Measurements from ENCODE around the gene CHST4.

Gene CHST4

GRCh38 chr16:71542377-71542776 lies 16.2 kb downstream of the CHST4 start:
- no peak for TF ChIP-seq PKNOX1 (IDR thresholded peaks at IDR 0.05)
- TF ChIP-seq NFRKB (IDR thresholded peaks at IDR 0.05), result no peak
- TF ChIP-seq SUZ12 (IDR thresholded peaks at IDR 0.05), result no peak
- TF ChIP-seq TARDBP (IDR thresholded peaks at IDR 0.05), result no peak
- TF ChIP-seq SP1 (IDR thresholded peaks at IDR 0.05), result no peak
- no peak for TF ChIP-seq ZNF384 (IDR thresholded peaks at IDR 0.05)
- no peak for TF ChIP-seq ARNT (IDR thresholded peaks at IDR 0.05)
- TF ChIP-seq FOXA1 (IDR thresholded peaks at IDR 0.05), result no peak
- TF ChIP-seq LEF1 (IDR thresholded peaks at IDR 0.05; ENCODE audit: borderline replicate concordance), result no peak
- TF ChIP-seq FOXK2 (IDR thresholded peaks at IDR 0.05), result no peak
- peak; percentile 74 for DNase-seq (ENCODE audit: extremely low spot score)
- ChIA-PET POLR2A (interaction anchor here (0.6 kb wide), 1 partner anchor 69 kb away, joined by 3 read pairs; no protein-coding TSS in a partner anchor), CTCF (interaction anchor here (0.6 to 1.1 kb wide), 7 partner anchors 8 to 317 kb away, joined by 3 to 5 read pairs (median 3); partner anchors contain the start of gene CHST4)

GRCh38 chr16:71547168-71547567 lies 20.9 kb downstream of the CHST4 start:
- POLR2A ChIA-PET, result no interaction called here
- TF ChIP-seq ARNT (IDR thresholded peaks at IDR 0.05) (no peak), ZNF384 (IDR thresholded peaks at IDR 0.05) (no peak), FOXM1 (IDR thresholded peaks at IDR 0.05; ENCODE audit: borderline replicate concordance) (no peak), FOXK2 (IDR thresholded peaks at IDR 0.05) (no peak), L3MBTL2 (conservative IDR thresholded peaks at IDR 0.05) (no peak), HDGF (IDR thresholded peaks at IDR 0.05; ENCODE audit: borderline replicate concordance) (no peak), LEF1 (IDR thresholded peaks at IDR 0.05; ENCODE audit: borderline replicate concordance) (no peak), ELF4 (IDR thresholded peaks at IDR 0.05) (no peak), NFRKB (IDR thresholded peaks at IDR 0.05) (no peak), SP1 (IDR thresholded peaks at IDR 0.05) (no peak), FOXA1 (IDR thresholded peaks at IDR 0.05) (no peak), BHLHE40 (IDR thresholded peaks at IDR 0.05; ENCODE audit: borderline replicate concordance) (no peak), PKNOX1 (IDR thresholded peaks at IDR 0.05) (no peak), CTBP1 (IDR thresholded peaks at IDR 0.05; ENCODE audit: borderline replicate concordance) (no peak), TARDBP (IDR thresholded peaks at IDR 0.05) (no peak), SUZ12 (IDR thresholded peaks at IDR 0.05) (no peak)

GRCh38 chr16:71552698-71553503 lies 26.7 kb downstream of the CHST4 start:
- no peak for TF ChIP-seq PKNOX1 (IDR thresholded peaks at IDR 0.05)
- no peak for TF ChIP-seq FOXA1 (IDR thresholded peaks at IDR 0.05)
- no peak for TF ChIP-seq SP1 (IDR thresholded peaks at IDR 0.05)
- TF ChIP-seq ELF4 (IDR thresholded peaks at IDR 0.05), result no peak
- no peak for TF ChIP-seq CTBP1 (IDR thresholded peaks at IDR 0.05; ENCODE audit: borderline replicate concordance)
- no peak for TF ChIP-seq BHLHE40 (IDR thresholded peaks at IDR 0.05; ENCODE audit: borderline replicate concordance)
- TF ChIP-seq FOXM1 (IDR thresholded peaks at IDR 0.05; ENCODE audit: borderline replicate concordance), result no peak
- TF ChIP-seq NFRKB (IDR thresholded peaks at IDR 0.05), result no peak
- no peak for TF ChIP-seq SUZ12 (IDR thresholded peaks at IDR 0.05)
- TF ChIP-seq L3MBTL2 (conservative IDR thresholded peaks at IDR 0.05), result no peak
- POLR2A ChIA-PET, result no interaction called here
- CTCF ChIA-PET, result interaction anchor here (0.7 kb wide), 1 partner anchor 363 kb away, joined by 3 read pairs; no protein-coding TSS in a partner anchor
- peak; percentile 26 for DNase-seq (ENCODE audit: extremely low spot score)

More at GRCh38 chr16:71547168-71547567, 20.9 kb downstream of the CHST4 start:
- DNase-seq (ENCODE audit: extremely low spot score), result no peak
- CTCF ChIA-PET, result no interaction called here

- CTCF ChIA-PET, result interaction anchor here (1.1 kb wide), 1 partner anchor 9 kb away, joined by 3 read pairs; no protein-coding TSS in a partner anchor
- no peak for DNase-seq (ENCODE audit: extremely low spot score)
- TF ChIP-seq NFRKB (IDR thresholded peaks at IDR 0.05) (no peak), SP1 (IDR thresholded peaks at IDR 0.05) (no peak), FOXM1 (IDR thresholded peaks at IDR 0.05; ENCODE audit: borderline replicate concordance) (no peak), LEF1 (IDR thresholded peaks at IDR 0.05; ENCODE audit: borderline replicate concordance) (no peak)
- POLR2A ChIA-PET, result interaction anchor here (1.3 kb wide), 1 partner anchor 10 kb away, joined by 3 read pairs; no protein-coding TSS in a partner anchor
Measured at GRCh38 chr16:71555230-71555891, 29.1 kb downstream of the CHST4 start.

- ChIA-PET CTCF (no interaction called here), POLR2A (no interaction called here)
- no peak for DNase-seq (ENCODE audit: extremely low spot score)
- TF ChIP-seq ARNT (IDR thresholded peaks at IDR 0.05) (no peak), PKNOX1 (IDR thresholded peaks at IDR 0.05) (no peak), FOXM1 (IDR thresholded peaks at IDR 0.05; ENCODE audit: borderline replicate concordance) (no peak), SUZ12 (IDR thresholded peaks at IDR 0.05) (no peak), SP1 (IDR thresholded peaks at IDR 0.05) (no peak), TARDBP (IDR thresholded peaks at IDR 0.05) (no peak), BHLHE40 (IDR thresholded peaks at IDR 0.05; ENCODE audit: borderline replicate concordance) (no peak), ELF4 (IDR thresholded peaks at IDR 0.05) (no peak), NFRKB (IDR thresholded peaks at IDR 0.05) (no peak), LEF1 (IDR thresholded peaks at IDR 0.05; ENCODE audit: borderline replicate concordance) (no peak), ZNF384 (IDR thresholded peaks at IDR 0.05) (no peak), FOXA1 (IDR thresholded peaks at IDR 0.05) (no peak), CTBP1 (IDR thresholded peaks at IDR 0.05; ENCODE audit: borderline replicate concordance) (no peak), L3MBTL2 (conservative IDR thresholded peaks at IDR 0.05) (no peak), FOXK2 (IDR thresholded peaks at IDR 0.05) (no peak), HDGF (IDR thresholded peaks at IDR 0.05; ENCODE audit: borderline replicate concordance) (no peak)
Measured at GRCh38 chr16:71557299-71557698, 31.1 kb downstream of the CHST4 start.

Measured in HEK293T (cell line).